GM21381 (cell line): Measurements from ENCODE around the gene PMAIP1.

Experiments used
- ATAC-seq: cut with Tn5 transposase; IDR thresholded peaks from one replicate; pipeline ENCODE4 v1.9.1; 2021; ENCODE audit warnings: mild to moderate bottlenecking, moderate library complexity; ENCODE audit not compliant: unreplicated experiment

The PMAIP1 gene

GRCh38 chr18:59911600-59911999, 11.8 kb downstream of the PMAIP1 start:
- no peak for ATAC-seq

- no peak for ATAC-seq
Observed at GRCh38 chr18:59912007-59912550, 12.3 kb downstream of the PMAIP1 start.

DNA sequence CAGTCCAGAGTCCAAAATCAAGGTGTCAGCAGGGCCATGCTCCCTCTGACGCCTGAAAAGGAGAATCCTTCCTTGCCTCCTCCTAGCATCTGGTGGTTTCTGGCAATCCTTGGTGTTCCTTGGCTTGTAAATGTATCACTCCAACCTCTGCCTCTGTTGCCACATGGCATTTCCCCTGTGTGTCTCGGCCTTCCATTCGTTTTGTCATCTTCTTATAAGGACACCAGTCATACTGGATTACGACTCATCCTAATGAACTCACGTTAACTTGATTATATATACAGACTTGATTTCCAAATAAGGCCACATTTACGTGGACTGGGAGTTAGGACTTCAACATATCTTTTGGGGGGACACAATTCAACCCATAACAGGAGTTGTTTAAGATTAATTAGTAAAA, 15.8 kb downstream of the PMAIP1 start:
- no peak for ATAC-seq

DNA sequence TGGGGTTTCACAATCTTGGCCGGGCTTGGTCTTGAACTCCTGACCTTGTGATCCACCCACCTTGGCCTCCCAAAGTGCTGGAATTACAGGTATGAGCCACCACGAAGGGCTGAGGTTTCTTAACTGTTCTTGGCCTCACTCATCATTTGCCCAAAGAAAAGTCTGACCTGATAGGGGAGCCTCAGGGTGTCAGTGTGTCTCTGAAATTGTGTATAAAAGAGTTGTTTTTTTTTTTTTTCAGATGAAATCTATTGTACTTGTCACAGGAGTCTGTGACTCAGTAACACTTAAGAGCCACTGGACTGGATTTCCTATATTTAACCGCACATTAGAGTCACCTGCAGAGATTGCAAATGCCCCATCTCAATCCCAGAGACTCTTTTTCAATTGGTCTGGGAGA, 16.9 kb downstream of the PMAIP1 start:
- ATAC-seq, result no peak

DNA sequence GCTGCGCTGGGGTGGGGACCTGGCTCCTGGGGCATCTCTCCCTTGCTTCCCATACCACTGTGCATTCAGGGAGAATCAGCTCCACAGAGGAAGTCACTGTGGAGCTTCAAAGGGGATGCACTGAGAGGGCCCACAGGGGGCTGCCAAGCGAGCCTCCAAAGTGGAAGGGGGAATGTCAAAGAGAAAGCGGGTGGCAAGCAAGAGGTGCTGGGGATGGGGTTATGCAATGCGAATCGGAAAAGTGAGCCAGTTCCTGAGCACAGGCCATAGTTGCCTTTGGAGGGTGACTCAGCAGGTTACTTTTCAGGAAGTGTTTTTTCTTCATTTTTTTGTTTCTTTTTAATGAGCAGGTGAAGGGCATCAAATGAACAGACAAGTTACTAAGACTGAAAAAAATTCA, 17.6 kb downstream of the PMAIP1 start:
- no peak for ATAC-seq

DNA sequence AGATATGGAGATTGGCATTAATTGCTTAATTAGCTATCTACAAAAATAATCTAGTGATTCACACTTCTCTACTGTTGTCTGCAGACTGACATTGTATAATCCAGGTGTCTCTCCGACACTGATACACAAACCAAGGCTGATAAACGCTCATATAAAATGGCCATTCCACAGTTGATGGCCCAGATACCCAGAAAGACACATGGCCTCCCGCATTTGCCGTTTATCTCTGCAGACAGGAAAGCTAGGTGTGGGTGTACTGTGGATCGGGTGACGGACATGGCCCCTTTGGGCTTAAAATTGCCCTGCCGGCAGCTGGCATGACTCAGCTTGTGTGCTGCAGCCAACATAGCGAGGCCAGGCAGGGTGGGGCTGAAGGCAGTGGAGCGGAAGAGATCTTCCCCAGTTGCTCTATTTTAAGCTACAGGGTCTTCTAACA, 18.5 kb downstream of the PMAIP1 start:
- peak; percentile 51 for ATAC-seq

DNA sequence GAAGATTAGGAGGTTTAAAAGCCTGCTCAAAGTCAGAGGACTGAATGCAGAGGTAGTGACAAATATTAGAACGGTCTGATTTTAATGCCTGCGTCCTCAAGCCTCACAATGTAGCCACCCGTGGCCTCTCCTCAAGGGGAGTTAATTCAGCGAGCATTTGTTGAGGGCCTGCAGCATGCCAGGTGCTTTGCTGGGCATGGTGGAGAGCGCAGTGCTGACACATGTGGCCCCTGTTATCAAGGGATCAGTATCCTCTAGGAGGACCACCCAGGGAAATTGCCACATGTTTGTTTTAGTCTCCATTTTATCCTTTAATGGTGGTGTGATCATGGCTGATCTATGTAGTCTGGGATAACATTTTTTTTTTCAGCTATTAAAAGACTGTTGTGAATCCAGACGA, 19.2 kb downstream of the PMAIP1 start:
- no peak for ATAC-seq

DNA sequence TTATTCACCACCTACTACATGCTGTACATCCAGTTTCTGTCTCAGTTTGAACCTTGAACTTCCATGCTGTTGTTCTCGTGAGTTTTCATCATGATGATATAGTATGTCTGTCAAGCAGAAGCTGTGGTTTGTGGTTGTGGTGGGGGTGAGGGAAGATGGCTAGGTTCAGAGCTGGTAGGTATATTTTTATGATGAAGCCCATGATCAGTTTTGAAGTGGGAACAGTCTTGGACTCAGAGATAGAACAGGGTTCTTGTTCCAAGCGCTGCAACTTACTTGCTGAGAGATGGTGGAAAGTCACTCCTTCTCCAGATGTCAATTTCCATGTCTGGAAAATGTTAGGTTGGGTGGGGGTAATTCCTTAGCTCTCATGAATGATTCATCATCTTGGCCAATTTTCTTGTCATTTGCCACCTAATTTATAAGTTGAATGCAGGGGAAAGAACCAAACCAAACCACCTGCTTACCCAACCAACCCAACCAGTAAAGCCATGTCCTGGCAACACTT, 21.6 kb downstream of the PMAIP1 start:
- ATAC-seq, result peak; percentile 37

DNA sequence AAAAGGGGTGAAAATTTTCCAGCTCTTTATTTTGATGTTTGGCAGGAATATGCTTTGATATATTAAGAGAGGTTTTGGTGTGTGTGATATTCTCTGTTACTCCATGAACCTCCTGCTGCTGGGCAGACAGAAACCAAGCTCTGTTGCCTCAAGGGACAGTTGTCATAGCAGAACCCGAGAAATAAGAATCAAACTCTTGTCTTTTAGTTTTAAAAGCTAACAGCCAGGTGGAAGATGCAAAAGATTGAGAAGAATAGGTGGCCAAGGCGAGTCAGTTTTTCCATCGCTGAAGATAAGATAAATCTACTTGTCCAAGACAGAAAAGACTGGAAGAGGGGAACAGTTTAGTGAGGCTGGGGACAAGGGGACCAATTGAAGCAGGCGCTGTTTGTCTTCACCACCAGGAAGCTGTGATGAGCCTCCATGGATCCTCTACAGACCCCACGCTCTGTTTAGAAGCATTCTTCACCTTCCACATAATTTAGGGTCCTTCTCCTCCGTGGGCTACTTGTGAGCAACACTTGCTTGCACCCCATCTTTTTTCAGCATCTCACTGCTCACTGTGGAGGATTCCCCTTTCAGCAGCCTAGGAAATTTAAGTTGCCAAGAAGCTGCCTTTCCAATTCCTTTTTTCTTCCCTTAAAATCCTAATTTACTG, 23.9 kb downstream of the PMAIP1 start:
- ATAC-seq, result peak; percentile 33

DNA sequence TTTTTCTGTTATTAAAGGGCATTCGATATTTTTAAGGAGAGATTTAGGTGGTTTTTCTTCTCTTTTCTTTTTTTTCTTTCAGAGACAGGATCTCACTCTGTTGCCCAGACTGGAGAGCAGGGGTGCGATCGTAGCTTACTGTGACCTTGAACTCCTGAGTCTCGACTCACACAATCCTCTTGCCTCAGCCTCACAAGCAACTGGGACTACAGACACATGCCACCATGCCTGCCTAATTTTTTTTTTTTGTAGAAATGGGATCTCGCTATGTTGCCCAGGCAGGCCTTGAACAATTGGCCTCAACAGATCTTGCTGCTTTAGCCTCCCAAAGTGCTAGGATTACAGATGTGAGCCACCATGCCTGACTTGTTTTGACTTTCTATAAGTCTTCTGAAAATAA, 26.3 kb downstream of the PMAIP1 start:
- ATAC-seq, result no peak

- peak; percentile 73 for ATAC-seq
Observed at GRCh38 chr18:59927246-59927825, 27.5 kb downstream of the PMAIP1 start.

GRCh38 chr18:59928201-59928600, 28.4 kb downstream of the PMAIP1 start:
- ATAC-seq, result no peak

GRCh38 chr18:59929621-59930295, 30.0 kb downstream of the PMAIP1 start:
- no peak for ATAC-seq

GRCh38 chr18:59932401-59932800, 32.6 kb downstream of the PMAIP1 start:
- ATAC-seq, result no peak

- ATAC-seq, result no peak
Observed at GRCh38 chr18:59938676-59939075, 38.9 kb downstream of the PMAIP1 start.

DNA sequence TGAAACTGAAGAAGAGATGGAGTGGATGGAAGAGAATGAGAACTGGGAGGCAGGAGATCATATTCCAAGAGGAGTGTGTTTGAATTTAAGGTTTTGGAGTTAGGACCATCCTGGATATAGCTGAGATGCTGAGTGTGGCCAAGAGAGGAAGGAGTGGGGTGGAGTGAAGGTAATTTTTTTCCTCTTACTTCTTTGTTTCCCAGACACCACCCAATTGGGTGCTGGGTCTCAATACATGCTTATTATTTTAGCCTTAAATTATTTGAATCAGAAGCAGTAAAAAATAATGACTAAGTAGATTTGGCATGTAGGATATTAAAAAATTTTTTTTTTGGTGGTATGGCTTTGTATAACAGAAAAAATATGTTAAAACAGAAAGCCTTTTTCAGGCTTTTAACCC, 39.3 kb downstream of the PMAIP1 start:
- ATAC-seq, result no peak

GRCh38 chr18:59940068-59940467, 40.3 kb downstream of the PMAIP1 start:
- no peak for ATAC-seq

GRCh38 chr18:59941331-59941730, 41.5 kb downstream of the PMAIP1 start:
- ATAC-seq, result no peak

GRCh38 chr18:59942601-59943000, 42.8 kb downstream of the PMAIP1 start:
- ATAC-seq, result no peak

GRCh38 chr18:59945544-59945943, 45.7 kb downstream of the PMAIP1 start:
- no peak for ATAC-seq

- peak; percentile 51 for ATAC-seq
Observed at GRCh38 chr18:59950215-59950944, 50.6 kb downstream of the PMAIP1 start.
